Epithelial cell of esophagus (primary cell): ENCODE data around the gene CASZ1.

Source experiments
- DNase-seq: peaks from one replicate; pipeline ENCODE4 v3.0.0; 2010; ENCODE audit warnings: low read depth
- H3K4me3 ChIP-seq: 2 replicates; pipeline ENCODE4 v1.5.1; 2011; ENCODE audit warnings: mild to moderate bottlenecking, low read length, control low read depth
- CTCF ChIP-seq: IDR thresholded peaks from 2 replicates; pipeline ENCODE4 v1.5.1; 2011; ENCODE audit warnings: low read depth, mild to moderate bottlenecking, low read length, control low read depth, inconsistent platforms; ENCODE audit not compliant: insufficient read depth; ENCODE audit errors: missing control alignments

CASZ1 gene

GRCh38 chr1:10727751-10728232 lies 68.7 kb downstream of the CASZ1 start:
- TF ChIP-seq CTCF, result no peak
- no peak for DNase-seq
- H3K4me3 ChIP-seq, result no peak overlapping the region

GRCh38 chr1:10726355-10726754 lies 70.1 kb downstream of the CASZ1 start:
- no peak overlapping the region for H3K4me3 ChIP-seq
- no peak for TF ChIP-seq CTCF

GRCh38 chr1:10724948-10725847 lies 71.2 kb downstream of the CASZ1 start:
- no peak for DNase-seq
- H3K4me3 ChIP-seq, result no peak overlapping the region
- no peak for TF ChIP-seq CTCF

More at GRCh38 chr1:10726355-10726754, 70.1 kb downstream of the CASZ1 start:
- no peak for DNase-seq

GRCh38 chr1:10724511-10724910 lies 71.9 kb downstream of the CASZ1 start:
- H3K4me3 ChIP-seq, result no peak overlapping the region
- DNase-seq, result no peak
- TF ChIP-seq CTCF, result no peak

- no peak overlapping the region for H3K4me3 ChIP-seq
- no peak for TF ChIP-seq CTCF
- peak; percentile 36 for DNase-seq
Measured at GRCh38 chr1:10724052-10724494, 72.4 kb downstream of the CASZ1 start.

- no peak overlapping the region for H3K4me3 ChIP-seq
- no peak for DNase-seq
- no peak for TF ChIP-seq CTCF
Measured at GRCh38 chr1:10723317-10723716, 73.1 kb downstream of the CASZ1 start.
